HG03108 (cell line): ENCODE measurements around the gene TPSAB1.
"Not testable (repeated sequence)": the region's sequence is repeated elsewhere in the genome, so short reads cannot be mapped to it uniquely, and the experiment has no call there.

Experiments
- ATAC-seq: cut with Tn5 transposase; IDR thresholded peaks from one replicate; pipeline ENCODE4 v1.9.1; 2021; ENCODE audit warnings: moderate library complexity; ENCODE audit not compliant: unreplicated experiment

The TPSAB1 gene

DNA sequence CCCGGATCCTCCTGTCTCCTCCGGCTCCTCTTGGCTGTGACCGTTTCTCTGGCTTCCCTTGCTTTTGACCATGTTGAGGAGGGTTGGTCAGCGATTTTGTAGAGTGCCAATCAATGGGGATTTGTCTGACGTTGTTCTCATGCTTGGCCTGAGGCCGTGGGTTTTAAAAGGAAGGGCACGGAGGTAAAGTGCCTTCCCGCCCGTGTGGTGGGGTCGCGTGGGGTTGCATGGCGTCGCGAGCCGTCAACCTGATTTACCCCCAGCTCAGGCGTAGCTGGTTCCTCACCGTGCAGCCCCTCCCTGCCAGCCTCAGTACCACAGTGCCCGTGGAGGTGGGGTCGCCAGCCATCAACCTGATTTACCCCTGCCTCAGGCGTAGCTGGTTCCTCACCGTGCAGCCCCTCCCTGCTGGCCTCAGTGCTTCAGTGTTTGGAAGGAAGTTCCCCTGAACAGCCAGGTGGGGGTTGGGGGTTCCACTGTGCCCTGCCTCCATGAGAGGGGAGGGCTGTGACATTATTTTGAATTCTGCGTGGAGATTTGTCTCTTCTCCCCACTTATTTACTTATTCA is 5.0 kb downstream of the TPSAB1 start:
- no peak for ATAC-seq

DNA sequence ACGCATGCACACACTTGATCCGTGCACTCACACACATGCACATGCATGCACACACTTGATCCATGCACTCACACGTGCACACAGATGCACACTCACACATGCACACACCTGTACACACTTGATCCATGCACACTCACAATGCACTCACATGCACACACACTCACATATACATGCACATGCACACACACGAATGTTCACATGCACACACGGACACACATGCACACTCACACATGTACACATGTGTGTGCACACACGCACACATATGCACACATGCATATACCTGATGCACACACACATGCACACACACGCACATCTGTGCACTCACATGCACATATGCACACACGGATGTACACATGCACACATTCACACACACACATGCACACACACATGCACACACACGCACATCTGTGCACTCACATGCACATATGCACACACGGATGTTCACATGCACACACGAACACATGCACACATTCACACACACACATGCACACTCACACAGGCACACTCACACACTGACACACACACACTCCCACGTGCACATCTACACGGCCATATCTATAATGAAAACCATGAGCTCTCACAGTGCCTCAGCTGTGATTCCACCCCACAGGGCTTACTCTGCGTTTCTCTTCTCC is 7.5 kb downstream of the TPSAB1 start:
- ATAC-seq = not testable (repeated sequence)

DNA sequence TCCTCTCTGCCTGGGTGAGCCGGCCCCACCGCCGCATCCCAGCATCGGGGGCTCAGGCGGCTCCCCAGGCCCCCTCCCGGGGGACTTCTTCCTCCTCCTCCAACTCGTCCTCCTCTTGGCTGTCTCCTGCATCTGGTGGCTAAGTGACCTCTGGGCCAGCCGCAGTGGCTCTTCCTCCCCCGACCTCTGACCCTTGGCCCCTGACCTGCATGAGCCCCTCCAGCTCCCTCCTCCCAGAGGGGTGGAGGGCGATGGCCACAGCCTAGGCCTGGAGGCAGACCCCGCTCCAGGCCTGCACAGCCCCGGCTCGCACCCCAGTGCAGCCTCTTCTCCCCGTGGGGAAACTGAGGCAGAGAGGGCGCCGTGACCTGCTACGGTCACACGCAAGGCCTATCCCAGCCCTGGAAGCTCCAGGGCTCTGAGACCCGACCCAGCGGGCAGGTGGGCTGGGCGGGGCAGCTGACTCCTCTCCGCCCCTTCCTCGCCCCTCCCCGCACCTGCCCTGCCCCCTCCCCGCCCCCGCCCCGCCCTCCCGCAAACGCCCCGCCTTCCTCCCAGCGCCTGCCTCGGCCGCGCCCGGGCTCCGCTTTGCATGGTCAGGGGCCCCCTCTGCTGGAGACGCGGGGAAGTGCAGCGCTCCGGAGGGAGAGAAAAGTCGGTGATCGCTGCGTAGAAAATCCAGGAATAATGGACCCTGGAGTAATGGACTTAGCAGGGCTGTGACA is 8.7 kb downstream of the TPSAB1 start:
- ATAC-seq = not testable (repeated sequence)

DNA sequence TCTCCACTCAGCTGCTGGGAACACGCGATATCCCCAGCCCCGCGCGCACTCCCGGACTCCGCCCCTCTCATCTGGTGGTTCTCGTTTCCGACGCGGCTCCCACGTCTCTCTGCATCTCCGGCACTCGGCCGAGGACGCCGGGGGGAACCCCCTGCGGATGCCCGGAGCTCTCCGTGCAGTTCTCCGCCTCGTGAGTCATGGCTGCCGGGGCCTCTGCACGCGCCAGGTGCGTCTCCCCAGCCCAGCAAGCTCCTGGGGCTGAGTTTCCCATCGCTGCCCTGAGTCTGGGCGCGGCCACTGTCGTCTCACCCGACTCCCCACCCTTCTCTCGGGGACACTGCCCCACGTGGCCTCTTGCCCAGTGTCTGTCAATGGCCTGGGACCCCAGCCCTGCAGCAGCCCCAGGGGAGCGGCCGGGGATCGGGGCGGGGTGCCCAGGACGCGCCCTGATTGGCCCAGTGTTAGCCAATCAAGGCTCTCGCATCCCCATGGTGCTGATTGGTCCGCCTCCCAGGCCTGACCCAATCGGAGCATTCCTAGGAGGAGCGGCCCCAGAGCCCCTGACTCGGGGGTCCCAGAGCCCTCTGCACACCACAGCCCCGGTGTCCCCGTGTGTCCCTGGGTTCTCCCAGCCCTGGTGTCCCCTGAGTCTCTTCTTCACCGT is 13.3 kb downstream of the TPSAB1 start:
- not testable (repeated sequence) for ATAC-seq

DNA sequence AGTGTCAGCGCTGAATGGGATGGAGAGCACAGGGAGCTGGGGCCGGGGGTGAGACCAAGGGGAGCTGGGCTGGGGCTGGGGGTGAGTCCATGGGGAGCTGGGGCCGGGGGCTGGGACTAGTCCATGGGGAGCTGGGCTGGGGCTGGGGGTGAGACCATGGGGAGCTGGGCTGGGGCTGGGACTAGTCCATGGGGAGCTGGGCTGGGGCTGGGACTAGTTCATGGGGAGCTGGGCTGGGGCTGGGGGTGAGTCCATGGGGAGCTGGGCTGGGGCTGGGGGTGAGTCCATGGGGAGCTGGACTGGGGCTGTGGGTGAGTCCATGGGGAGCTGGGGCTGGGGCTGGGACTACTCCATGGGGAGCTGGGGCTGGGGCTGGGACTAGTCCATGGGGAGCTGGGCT is 14.3 kb downstream of the TPSAB1 start:
- ATAC-seq = not testable (repeated sequence)

DNA sequence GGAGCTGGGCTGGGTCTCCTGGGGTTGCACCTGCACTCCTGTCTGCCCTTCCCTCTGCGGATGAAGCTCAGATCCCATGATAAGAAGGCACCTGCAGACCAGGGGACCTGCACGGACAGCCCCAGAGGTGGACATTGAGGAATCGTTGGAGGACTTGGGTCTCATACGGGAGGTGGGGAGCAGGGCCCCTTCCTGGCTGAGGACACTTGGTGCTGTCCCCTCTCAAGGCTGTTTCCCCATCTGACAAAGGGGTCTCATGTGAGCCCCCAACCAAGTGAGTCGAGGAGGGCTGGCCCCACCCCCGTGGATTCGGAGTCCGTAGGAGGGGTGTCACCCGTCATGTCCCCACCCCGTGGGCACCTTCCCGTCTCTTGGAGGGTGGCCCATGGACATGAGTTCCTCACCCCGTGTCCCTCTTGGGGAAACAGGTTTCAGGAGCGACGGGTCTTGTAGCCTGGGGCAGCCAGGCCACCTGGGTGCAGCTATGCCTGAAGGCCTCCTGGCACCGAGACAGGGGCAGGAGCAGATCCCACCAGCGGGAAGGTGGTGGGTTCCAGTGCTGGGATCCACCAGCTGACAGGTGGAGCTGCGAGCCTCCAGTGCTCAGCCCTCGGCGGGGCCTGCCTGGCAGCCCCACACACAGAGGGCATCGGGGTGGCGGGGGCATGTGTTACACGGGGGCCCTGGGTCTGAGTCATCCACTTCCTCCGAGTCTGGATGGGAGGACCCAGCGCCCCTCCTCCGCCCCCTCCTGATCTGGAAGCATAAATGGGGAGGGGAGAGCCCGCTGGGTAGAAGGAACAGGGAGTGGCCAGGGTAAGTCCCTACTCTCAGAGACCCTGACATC is 15.0 kb downstream of the TPSAB1 start, which contains the start of gene TPSD1:
TPSD1 (plus strand) TSS at position 794 of the 847 bp plus-strand sequence. CDS start 212 bp downstream, outside the sequence.
- not testable (repeated sequence) for ATAC-seq

DNA sequence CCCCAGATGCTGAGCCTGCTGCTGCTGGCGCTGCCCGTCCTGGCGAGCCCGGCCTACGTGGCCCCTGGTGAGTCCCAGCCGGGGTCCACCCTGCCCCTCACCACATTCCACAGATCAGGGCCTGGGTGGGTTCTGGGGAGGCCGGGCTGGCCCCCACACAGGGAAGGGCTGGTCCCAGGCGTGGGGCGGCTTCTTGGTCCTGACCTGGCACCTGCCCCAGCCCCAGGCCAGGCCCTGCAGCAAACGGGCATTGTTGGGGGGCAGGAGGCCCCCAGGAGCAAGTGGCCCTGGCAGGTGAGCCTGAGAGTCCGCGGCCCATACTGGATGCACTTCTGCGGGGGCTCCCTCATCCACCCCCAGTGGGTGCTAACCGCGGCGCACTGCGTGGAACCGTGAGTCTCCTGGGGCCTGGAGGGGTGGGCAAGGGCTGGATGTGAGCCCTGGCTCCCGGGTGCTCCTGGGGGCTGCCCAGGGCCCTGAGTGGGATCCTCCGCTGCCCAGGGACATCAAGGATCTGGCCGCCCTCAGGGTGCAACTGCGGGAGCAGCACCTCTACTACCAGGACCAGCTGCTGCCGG is 15.9 kb downstream of the TPSAB1 start:
- ATAC-seq = not testable (repeated sequence)

DNA sequence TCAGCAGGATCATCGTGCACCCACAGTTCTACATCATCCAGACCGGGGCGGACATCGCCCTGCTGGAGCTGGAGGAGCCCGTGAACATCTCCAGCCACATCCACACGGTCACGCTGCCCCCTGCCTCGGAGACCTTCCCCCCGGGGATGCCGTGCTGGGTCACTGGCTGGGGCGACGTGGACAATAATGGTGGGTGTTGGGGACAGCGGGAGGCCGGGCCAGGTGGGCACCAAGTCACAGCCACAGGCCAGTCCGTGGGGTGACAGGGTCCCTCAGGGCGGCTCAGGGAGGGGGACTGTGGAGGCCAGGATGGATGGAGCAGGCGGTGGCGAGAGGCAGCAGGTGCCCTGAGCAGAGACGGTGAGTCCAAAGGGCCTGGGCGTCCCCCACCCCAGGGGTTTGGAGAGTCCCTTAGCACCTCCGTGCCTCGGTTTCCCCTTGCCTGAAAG is 16.4 kb downstream of the TPSAB1 start:
- ATAC-seq = no peak

DNA sequence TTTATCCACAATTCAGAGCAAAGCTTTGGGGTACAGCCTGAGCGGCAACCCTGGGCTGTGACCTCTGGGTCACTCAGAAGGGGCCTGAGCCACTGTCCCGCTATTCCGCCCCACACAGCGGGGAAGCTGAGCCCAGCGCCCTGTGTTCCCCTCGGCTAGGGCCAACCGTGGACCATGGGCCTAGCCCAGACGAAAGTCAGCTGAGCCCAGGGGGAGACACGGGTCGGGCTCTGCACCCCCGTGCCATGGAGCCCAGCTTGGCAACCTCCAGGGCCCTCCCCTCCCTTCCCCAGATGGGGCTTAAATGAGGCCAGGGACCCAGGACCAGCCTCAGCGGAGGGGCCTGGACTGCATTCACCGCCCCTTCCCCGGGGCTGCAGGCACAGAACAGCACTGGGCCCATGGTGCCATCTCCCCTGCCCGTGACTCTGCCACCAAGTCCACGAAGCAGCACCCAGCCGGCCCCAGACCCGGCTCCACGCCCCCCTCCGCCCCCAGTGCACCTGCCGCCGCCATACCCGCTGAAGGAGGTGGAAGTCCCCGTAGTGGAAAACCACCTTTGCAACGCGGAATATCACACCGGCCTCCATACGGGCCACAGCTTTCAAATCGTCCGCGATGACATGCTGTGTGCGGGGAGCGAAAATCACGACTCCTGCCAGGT is 17.2 kb downstream of the TPSAB1 start:
- no peak for ATAC-seq

DNA sequence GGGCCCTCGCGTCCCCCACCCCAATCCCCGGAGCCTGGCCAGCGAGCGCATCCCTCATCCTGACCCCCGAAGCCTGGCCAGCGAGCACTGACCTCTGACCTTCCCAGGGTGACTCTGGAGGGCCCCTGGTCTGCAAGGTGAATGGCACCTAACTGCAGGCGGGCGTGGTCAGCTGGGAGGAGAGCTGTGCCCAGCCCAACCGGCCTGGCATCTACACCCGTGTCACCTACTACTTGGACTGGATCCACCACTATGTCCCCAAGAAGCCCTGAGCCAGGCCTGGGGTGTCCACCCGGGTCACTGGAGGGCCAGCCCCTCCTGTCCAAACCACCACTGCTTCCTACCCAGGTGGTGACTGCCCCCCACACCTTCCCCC is 17.7 kb downstream of the TPSAB1 start:
- no peak for ATAC-seq

DNA sequence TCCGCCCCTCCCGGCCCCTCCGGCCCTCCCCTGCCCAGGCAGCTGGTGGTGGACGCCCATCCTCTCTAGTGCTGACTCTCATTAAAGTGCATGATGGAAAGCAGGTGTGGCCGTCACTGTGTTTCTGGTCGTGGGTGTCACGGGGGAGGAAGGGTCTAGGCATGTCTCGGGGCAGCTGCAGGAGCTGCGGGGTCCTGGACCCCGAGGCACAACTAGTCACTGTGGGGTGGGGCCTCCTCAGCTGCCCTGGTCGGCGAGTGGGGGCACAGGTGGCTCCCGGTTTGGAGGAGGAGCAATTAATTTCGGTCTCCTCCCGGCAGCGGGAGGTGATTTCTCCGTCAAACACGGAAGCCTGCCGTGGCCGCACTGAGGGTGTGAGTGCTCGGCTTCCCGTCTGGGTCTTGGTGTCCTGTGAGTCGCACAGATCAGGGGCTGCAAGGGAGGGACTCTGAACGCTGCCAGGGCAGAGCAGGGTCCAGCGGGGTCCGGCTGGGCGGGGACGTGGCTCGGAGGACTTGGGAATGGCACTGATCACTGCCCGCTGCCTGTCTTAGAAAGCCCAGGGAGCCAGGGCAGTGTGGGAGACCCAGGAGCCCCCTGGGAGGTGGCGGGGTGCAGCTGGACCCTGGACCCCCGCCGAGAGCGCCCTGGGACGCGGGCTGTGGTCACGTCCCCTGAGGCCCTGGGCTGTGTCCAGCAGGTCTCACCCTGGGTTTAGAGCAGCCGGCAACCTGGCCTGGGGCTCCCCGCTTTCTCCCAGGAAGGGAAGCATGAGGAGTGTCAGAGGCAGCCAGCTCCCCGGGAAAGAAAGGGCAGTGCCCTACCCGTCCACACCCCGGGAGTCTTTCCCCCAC is 18.6 kb downstream of the TPSAB1 start:
- no peak for ATAC-seq

DNA sequence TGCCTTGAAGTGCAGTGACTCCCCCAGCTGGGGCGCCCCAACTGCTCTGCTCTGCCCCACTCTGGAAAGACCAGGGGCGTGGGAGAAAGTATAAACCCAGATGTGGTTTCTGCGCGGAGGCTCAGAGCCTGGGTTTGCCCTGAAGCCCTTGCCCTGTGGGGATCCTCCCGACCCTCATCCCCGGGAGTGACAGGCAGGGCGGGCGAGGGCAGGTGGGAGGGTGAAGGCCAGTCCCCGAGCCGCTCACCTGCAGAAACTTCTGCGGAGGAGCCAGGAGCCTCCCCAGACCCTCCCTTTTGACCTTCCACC is 19.2 kb downstream of the TPSAB1 start:
- no peak for ATAC-seq

DNA sequence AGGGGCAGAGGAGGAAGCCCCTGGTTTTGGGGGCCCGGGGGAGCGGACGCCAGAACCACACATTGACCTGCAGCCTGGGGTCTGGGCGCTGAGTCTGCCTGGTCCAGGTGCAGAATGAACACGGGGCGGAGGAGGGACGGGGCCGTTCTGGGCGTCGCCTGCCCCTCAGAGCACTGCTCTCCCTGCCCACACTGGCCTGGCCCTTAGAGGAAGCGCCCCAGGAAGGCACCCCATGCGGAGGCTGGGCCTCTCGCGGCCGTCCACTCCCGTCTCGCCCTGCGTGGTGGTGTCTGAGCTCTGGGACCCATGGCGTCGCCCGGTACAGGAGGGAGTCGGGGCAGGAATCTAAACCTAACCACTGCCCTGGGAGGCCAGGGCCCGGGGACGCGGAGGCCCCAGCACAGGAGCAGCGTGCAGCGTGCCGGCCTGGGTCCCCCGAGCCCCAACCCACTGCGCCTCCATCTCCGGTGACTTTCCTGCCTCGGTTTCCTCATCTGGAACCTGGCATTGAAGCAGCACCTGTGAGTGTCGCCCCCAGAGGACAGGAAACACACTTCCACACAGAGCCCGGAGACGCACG is 19.7 kb downstream of the TPSAB1 start:
- ATAC-seq = no peak

DNA sequence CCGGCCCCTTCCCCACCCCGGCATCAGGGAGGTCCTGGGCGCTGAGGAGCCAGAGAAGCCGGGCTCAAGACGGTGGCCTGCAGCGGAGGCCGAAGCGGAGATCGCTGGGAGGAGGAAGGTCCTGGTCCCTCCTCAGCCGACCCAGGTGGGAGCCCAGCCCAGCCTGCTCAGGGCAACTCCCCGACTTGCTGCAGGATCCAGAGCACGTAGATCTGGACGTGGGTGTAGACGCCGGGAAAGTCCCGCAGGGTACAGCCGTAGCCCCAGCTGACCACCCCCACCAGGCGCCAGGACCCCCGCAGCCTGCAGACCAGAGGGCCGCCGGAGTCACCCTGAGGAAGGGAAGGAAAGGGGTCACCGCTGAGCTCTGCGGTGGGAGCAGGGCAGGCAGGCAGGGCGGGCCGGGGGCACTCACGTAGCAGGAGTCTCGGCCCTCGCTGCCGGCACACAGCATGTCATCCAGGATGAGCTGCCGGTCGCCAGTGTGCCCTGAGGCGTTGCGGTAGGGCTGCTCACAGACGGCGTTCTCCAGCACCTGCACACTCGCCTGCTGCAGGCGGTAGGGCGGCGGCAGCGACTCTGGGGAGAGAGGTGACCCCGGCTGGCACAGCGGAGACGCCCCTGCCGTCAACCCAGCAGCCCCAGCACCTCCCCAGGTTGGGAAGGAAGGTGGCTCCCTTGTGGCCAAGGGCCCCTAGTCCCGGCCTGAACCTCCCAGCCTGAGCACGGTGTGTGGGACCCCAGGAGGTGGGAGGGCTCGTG is 20.8 kb downstream of the TPSAB1 start:
- no peak for ATAC-seq

DNA sequence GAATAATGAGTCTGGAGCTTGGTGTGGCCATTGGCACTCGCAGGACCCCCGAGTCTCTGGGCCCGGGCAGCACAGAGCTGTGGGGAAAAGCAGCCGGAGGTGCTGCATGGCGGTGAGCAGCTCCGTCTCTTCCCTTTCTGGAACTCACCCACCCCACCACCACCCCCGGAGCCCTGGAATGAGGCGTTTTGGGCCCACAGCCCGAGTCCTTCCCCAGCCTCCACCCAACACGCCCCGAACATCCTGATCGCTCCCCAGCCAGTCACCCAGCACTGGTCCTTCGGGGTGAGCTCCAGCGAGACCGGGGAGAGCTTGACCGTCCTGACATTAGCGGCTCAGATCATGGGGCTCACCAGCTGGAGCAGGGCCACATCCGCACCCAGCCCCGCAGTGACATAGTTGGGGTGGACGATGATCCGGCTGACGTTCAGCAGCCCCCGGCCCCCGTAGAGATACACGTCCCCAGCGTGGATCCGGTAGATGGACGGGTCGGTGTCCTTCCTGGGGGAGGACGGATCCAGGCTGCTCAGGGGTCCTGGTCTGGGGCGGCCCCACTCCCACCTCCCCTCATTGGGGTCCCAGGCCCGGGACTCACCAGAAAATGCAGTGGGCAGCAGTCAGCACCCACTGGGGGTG is 21.8 kb downstream of the TPSAB1 start:
- ATAC-seq = no peak

DNA sequence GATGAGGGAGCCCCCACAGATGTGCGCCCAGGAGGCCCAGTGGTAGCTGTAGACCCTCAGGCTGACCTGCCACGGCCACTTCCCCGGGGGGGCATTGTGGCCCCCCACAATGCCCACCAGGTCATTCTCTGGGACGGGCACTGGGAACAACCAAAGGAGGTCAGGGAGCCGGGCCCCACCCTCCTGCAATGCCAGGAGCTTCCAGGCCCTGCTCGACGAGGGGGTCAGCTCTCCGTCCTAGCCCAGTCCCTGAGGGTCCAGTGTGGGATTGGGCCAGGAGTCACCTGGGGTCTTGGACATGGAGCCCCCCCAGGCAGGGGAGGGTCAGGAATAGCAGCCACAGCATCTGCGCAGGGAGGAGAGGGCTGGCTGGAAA is 22.3 kb downstream of the TPSAB1 start:
- no peak for ATAC-seq

DNA sequence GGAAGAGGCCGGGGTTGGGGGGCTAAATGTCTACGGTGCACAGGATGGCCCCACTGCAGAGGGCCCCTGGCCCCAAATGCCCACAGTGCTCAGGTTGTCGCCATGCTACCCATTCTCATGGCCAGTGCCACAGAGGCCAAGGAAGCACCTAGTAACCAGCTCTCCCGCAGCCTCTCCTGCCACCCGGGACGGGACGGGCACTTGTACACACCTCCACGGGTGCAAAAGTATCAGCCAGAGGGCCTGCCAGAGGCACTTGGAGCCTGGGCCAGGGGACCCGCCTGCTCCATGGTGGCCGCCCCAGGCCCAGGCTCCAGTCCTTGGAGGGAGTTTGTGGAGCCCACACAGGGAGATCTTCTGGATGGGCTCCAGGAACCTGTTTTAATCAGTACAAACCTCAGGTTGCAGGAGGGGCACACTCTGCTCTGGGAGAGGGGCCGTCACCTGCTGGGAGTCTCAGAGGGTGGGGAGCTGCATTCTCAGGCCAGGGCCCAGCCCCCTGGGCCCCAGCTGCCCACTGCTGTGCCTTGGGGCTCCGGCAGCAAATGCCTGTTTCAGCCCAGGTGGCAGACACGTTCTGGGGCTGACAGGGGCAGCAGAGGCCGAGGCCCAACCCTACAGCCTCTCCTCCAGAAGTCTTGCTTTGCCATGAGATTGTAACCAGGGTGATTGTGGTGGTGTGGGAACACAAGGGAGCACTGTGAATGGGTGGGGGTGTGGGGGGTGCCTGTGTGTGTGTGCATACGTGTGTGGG is 23.3 kb downstream of the TPSAB1 start:
- ATAC-seq = no peak
